WTC11 (cell line): Measurements from ENCODE around the gene LMAN2L. TPM values are rescaled to one million over a fixed set of nuclear protein-coding genes. Genes with fewer than 3 reads are reported as not detected.

Source experiments
- ATAC-seq: fragments of 200-7000 bp; cut with Tn5 transposase; 2 replicates; pipeline ENCODE4 v1.10.0; 2021; ENCODE audit warnings: mild to moderate bottlenecking, moderate library complexity
- CTCF ChIA-PET: fragments of 300-600 bp; sonication (Branson Sonifier 250); formaldehyde crosslinking; loops from one replicate; lab custom pipeline; 2021; ENCODE audit warnings: antibody characterized with exemption; lab: Charles Lee
- POLR2A ChIA-PET: fragments of 350-600 bp; sonication (Branson Sonifier 250); formaldehyde crosslinking; loops from one replicate; lab custom pipeline; 2021; ENCODE audit warnings: antibody characterized with exemption; lab: Charles Lee
- DNase-seq: peaks from one replicate; pipeline ENCODE4 v3.0.0; 2021; ENCODE audit warnings: low spot score
- H3K27ac Mint-ChIP-seq: 2 replicates; pipeline ENCODE4 v1.8.0; 2021; ENCODE audit warnings: mixed read lengths
- H3K27me3 Mint-ChIP-seq: 2 replicates; pipeline ENCODE4 v1.8.0; 2021; ENCODE audit warnings: low read depth, mild to moderate bottlenecking, moderate library complexity, mixed read lengths
- H3K36me3 Mint-ChIP-seq: 2 replicates; pipeline ENCODE4 v1.8.0; 2021; ENCODE audit warnings: mixed read lengths
- H3K4me1 Mint-ChIP-seq: 2 replicates; pipeline ENCODE4 v1.8.0; 2022; ENCODE audit warnings: mixed read lengths
- H3K4me3 Mint-ChIP-seq: 2 replicates; pipeline ENCODE4 v1.8.0; 2021; ENCODE audit warnings: mild to moderate bottlenecking, moderate library complexity, mixed read lengths
- H3K9me3 Mint-ChIP-seq: 2 replicates; pipeline ENCODE4 v1.8.0; 2021; ENCODE audit warnings: mixed read lengths
- AR ChIP-seq: fragments of 250-450 bp; sonication (Bioruptor Pico); IDR thresholded peaks from 2 replicates; pipeline ENCODE4 v1.9.0; 2021; ENCODE audit warnings: mild to moderate bottlenecking
- ATF6 ChIP-seq: sonication (generic); formaldehyde crosslinking; IDR thresholded peaks from 2 replicates; pipeline ENCODE4 v1.8.1; 2023; ENCODE audit warnings: mild to moderate bottlenecking, missing genetic modification reagents
- CBFB ChIP-seq: sonication (generic); formaldehyde crosslinking; IDR thresholded peaks from 2 replicates; pipeline ENCODE4 v1.8.1; 2022; ENCODE audit warnings: mild to moderate bottlenecking, low read depth, missing genetic modification reagents
- CREM ChIP-seq: sonication (generic); formaldehyde crosslinking; IDR thresholded peaks from 2 replicates; pipeline ENCODE4 v1.8.1; 2022; ENCODE audit warnings: mild to moderate bottlenecking, missing genetic modification reagents, moderate library complexity
- FOXP4 ChIP-seq: sonication (generic); formaldehyde crosslinking; IDR thresholded peaks from 2 replicates; pipeline ENCODE4 v1.8.0; 2022; ENCODE audit warnings: mild to moderate bottlenecking, missing genetic modification reagents
- GTF2I ChIP-seq: fragments of 250-450 bp; sonication (Bioruptor Pico); conservative IDR thresholded peaks from 2 replicates; pipeline ENCODE4 v1.4.0; 2021; ENCODE audit warnings: mild to moderate bottlenecking
- HMGXB4 ChIP-seq: sonication (generic); formaldehyde crosslinking; IDR thresholded peaks from 2 replicates; pipeline ENCODE4 v1.8.1; 2023; ENCODE audit warnings: mild to moderate bottlenecking, moderate library complexity, missing genetic modification reagents
- IRF1 ChIP-seq: sonication (generic); formaldehyde crosslinking; IDR thresholded peaks from 2 replicates; pipeline ENCODE4 v1.8.0; 2023; ENCODE audit warnings: missing genetic modification reagents
- JUN ChIP-seq: sonication (generic); formaldehyde crosslinking; IDR thresholded peaks from 2 replicates; pipeline ENCODE4 v1.8.0; 2023; ENCODE audit warnings: mild to moderate bottlenecking, missing genetic modification reagents
- MLX ChIP-seq: sonication (generic); formaldehyde crosslinking; IDR thresholded peaks from 2 replicates; pipeline ENCODE4 v1.8.1; 2023; ENCODE audit warnings: mild to moderate bottlenecking, missing genetic modification reagents, moderate library complexity
- MXD4 ChIP-seq: fragments of 250-450 bp; sonication (Bioruptor Pico); IDR thresholded peaks from 2 replicates; pipeline ENCODE4 v1.8.0; 2021; ENCODE audit warnings: mild to moderate bottlenecking, moderate library complexity, borderline replicate concordance
- PREB ChIP-seq: sonication (generic); formaldehyde crosslinking; IDR thresholded peaks from 2 replicates; pipeline ENCODE4 v1.8.1; 2022; ENCODE audit warnings: mild to moderate bottlenecking, missing genetic modification reagents, moderate library complexity, borderline replicate concordance
- RELA ChIP-seq: sonication (generic); formaldehyde crosslinking; IDR thresholded peaks from 2 replicates; pipeline ENCODE4 v1.8.1; 2022; ENCODE audit warnings: missing genetic modification reagents, mild to moderate bottlenecking, borderline replicate concordance
- SMAD4 ChIP-seq: sonication (generic); formaldehyde crosslinking; IDR thresholded peaks from 2 replicates; pipeline ENCODE4 v1.8.0; 2022; ENCODE audit warnings: mild to moderate bottlenecking, missing genetic modification reagents
- SOX15 ChIP-seq: fragments of 250-450 bp; sonication (Bioruptor Pico); IDR thresholded peaks from 2 replicates; pipeline ENCODE4 v1.9.0; 2021; ENCODE audit warnings: mild to moderate bottlenecking
- SP1 ChIP-seq: sonication (generic); formaldehyde crosslinking; conservative IDR thresholded peaks from 2 replicates; pipeline ENCODE4 v1.8.1; 2022; ENCODE audit warnings: missing genetic modification reagents
- TEAD4 ChIP-seq: sonication (generic); formaldehyde crosslinking; IDR thresholded peaks from 2 replicates; pipeline ENCODE4 v1.8.0; 2022; ENCODE audit warnings: mild to moderate bottlenecking, missing genetic modification reagents
- TP53 ChIP-seq: sonication (generic); formaldehyde crosslinking; IDR thresholded peaks from 2 replicates; pipeline ENCODE4 v1.8.1; 2023; ENCODE audit warnings: mild to moderate bottlenecking, missing genetic modification reagents
- USF2 ChIP-seq: sonication (generic); formaldehyde crosslinking; IDR thresholded peaks from 2 replicates; pipeline ENCODE4 v1.8.1; 2023; ENCODE audit warnings: mild to moderate bottlenecking, missing genetic modification reagents, moderate library complexity
- ZNF121 ChIP-seq: sonication (generic); formaldehyde crosslinking; IDR thresholded peaks from 2 replicates; pipeline ENCODE4 v1.8.0; 2023; ENCODE audit warnings: missing genetic modification reagents
- total RNA-seq: library from RNA; stranded (reverse); gene quantifications from 3 replicates; pipeline ENCODE4 v1.2.3, GENCODE V29; 2021

The LMAN2L gene
- total RNA-seq, 1 experiment from 2014 or later: 13.5 TPM

- ChIA-PET POLR2A (no interaction called here), CTCF (no interaction called here)
- H3K27ac Mint-ChIP-seq: no peak overlapping the region
- H3K4me3 Mint-ChIP-seq: no peak overlapping the region
- peaks cover 5% of the 10 kb centered on the region; the same call in 1 of the 2 replicates for H3K4me1 Mint-ChIP-seq
- no peaks in the 10 kb centered on the region for H3K9me3 Mint-ChIP-seq
- ATAC-seq (no peak), DNase-seq (no peak)
- TF ChIP-seq HMGXB4 (CRISPR knock-in tag) (no peak), SOX15 (CRISPR knock-in tag) (no peak), GTF2I (CRISPR knock-in tag) (no peak), PREB (CRISPR knock-in tag) (no peak), FOXP4 (CRISPR knock-in tag) (no peak), JUN (no peak), SP1 (no peak), ZNF121 (CRISPR knock-in tag) (no peak), USF2 (CRISPR knock-in tag) (no peak), TEAD4 (CRISPR knock-in tag) (no peak), IRF1 (no peak), MXD4 (CRISPR knock-in tag) (no peak), AR (CRISPR knock-in tag) (no peak), SMAD4 (CRISPR knock-in tag) (no peak)
- H3K36me3 Mint-ChIP-seq: no peaks in the 10 kb centered on the region
- H3K27me3 Mint-ChIP-seq: no peaks in the 10 kb centered on the region; the same call in 1 of the 2 replicates
These were observed 14.5 kb upstream of the LMAN2L start for GRCh38 chr2:96754317-96754716.

- no peaks in the 10 kb centered on the region for H3K36me3 Mint-ChIP-seq
- ATAC-seq (no peak), DNase-seq (no peak)
- H3K4me3 Mint-ChIP-seq: no peak overlapping the region
- ChIA-PET CTCF (no interaction called here), POLR2A (no interaction called here)
- no peaks in the 10 kb centered on the region for H3K9me3 Mint-ChIP-seq
- no peaks in the 10 kb centered on the region; the same call in 1 of the 2 replicates for H3K27me3 Mint-ChIP-seq
- H3K27ac Mint-ChIP-seq: no peak overlapping the region
- H3K4me1 Mint-ChIP-seq: 0 out of 2 replicates have a peak, but pooled peaks cover under 1% of the 10 kb centered on the region
- TF ChIP-seq RELA (CRISPR knock-in tag): no peak
- no peak for TF ChIP-seq MXD4 (CRISPR knock-in tag)
- TF ChIP-seq ZNF121 (CRISPR knock-in tag): no peak
- TF ChIP-seq ATF6: no peak
- TF ChIP-seq FOXP4 (CRISPR knock-in tag): no peak
- TF ChIP-seq CBFB (CRISPR knock-in tag): no peak
- TF ChIP-seq TP53: no peak
- no peak for TF ChIP-seq MLX (CRISPR knock-in tag)
- no peak for TF ChIP-seq CREM (CRISPR knock-in tag)
These were observed 13.9 kb upstream of the LMAN2L start for GRCh38 chr2:96753661-96754282.
